GM19328 (cell line): Measurements from ENCODE around the gene KCNN4.

Source experiments
- ATAC-seq: cut with Tn5 transposase; IDR thresholded peaks from one replicate; pipeline ENCODE4 v1.9.1; 2021; ENCODE audit warnings: mild to moderate bottlenecking, moderate library complexity; ENCODE audit not compliant: unreplicated experiment

The KCNN4 gene

GRCh38 chr19:43721469-43722048 lies 59.2 kb downstream of the KCNN4 start:
- ATAC-seq = no peak

- ATAC-seq = no peak
Observed at GRCh38 chr19:43720936-43721335, 59.8 kb downstream of the KCNN4 start.

GRCh38 chr19:43719918-43720317 lies 60.9 kb downstream of the KCNN4 start:
- ATAC-seq = no peak

GRCh38 chr19:43719378-43719868 lies 61.4 kb downstream of the KCNN4 start:
- no peak for ATAC-seq

- ATAC-seq = no peak
Observed at GRCh38 chr19:43718627-43719377, 62.0 kb downstream of the KCNN4 start.
